ENCODE data around the gene TRIM62. TPM values are rescaled to one million over a fixed set of nuclear protein-coding genes. Genes with fewer than 3 reads are reported as not detected.

Gene TRIM62
- total and polyA plus RNA-seq, 4 donors = 2.6 to 6.7 (median 4.3) TPM

DNA sequence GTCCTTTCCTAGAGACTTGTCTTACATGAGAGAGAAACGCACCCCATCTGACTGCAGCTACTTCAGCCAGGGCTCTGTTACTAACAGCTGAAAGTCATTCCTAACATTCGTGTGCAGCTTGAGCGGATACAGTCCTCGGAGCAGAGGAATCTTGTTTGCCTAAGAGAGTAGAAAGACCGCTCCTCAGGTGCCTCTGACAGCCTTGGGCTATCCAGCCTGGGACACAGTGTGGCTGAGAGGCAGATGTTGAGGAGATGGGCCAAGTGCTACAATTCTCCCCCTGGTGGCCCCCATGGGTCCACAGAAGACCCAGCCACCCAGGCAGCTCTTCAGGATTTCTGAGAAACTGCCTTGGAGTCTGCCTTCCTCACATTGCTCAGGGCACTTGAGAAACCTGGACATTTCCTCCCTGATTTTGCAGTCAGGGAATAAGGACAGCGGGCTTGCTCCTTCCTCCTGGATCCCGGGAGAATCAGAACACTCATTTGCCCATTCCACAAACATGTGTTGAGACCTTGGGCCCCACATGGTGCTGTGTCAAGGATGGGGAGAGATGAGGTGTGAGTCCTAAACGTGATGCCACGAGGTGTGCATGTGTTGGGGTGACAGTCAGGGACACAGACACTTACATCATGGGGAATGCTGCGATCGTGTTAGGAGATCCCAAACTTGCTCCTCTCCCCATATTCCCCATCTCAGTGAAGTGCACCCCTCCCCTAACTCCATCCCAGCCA is 13.1 kb downstream of the TRIM62 start:
- TF ChIP-seq, protein P1, sequence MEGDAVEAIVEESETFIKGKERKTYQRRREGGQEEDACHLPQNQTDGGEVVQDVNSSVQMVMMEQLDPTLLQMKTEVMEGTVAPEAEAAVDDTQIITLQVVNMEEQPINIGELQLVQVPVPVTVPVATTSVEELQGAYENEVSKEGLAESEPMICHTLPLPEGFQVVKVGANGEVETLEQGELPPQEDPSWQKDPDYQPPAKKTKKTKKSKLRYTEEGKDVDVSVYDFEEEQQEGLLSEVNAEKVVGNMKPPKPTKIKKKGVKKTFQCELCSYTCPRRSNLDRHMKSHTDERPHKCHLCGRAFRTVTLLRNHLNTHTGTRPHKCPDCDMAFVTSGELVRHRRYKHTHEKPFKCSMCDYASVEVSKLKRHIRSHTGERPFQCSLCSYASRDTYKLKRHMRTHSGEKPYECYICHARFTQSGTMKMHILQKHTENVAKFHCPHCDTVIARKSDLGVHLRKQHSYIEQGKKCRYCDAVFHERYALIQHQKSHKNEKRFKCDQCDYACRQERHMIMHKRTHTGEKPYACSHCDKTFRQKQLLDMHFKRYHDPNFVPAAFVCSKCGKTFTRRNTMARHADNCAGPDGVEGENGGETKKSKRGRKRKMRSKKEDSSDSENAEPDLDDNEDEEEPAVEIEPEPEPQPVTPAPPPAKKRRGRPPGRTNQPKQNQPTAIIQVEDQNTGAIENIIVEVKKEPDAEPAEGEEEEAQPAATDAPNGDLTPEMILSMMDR (IDR thresholded peaks at IDR 0.05; ENCODE audit: control extremely low read depth, extremely low read depth) = no peak
- Histone ChIP-seq H3K4me1 (ENCODE audit: control insufficient read depth in 5 of 5, insufficient read depth in 5 of 5, low read length in 5 of 5) (peaks cover 0 to 23% (median 5%) of the 10 kb centered on the region in 5 donors), H3K9ac (ENCODE audit: insufficient read depth in 1 of 2, low read length in 2 of 2) (no peak overlapping the region), H3K27ac (ENCODE audit: low read depth in 1 of 2, low read length in 1 of 2) (no peak overlapping the region), H3K36me3 (ENCODE audit: control insufficient read depth in 4 of 4, insufficient read depth in 4 of 4, low read length in 4 of 4) (peaks cover 0 to 4% (median 0%) of the 10 kb centered on the region in 4 donors), H3K9me3 (ENCODE audit: control insufficient read depth in 4 of 4, insufficient read depth in 3 of 4, low read length in 3 of 4) (peaks cover 0 to 3% (median 0%) of the 10 kb centered on the region in 4 donors), H3K4me3 (no peak overlapping the region), H3K27me3 (ENCODE audit: control insufficient read depth in 3 of 3, insufficient read depth in 3 of 3, low read length in 2 of 3) (no peaks in the 10 kb centered on the region)
- DNase-seq (peak in 2 of 3 donors; percentile 33 to 64), ATAC-seq (ENCODE audit: insufficient read depth, low FRiP score) (no peak)
- WGBS, 2 donors = 76% methylated on average over 11 of the region's 11 CpGs

DNA sequence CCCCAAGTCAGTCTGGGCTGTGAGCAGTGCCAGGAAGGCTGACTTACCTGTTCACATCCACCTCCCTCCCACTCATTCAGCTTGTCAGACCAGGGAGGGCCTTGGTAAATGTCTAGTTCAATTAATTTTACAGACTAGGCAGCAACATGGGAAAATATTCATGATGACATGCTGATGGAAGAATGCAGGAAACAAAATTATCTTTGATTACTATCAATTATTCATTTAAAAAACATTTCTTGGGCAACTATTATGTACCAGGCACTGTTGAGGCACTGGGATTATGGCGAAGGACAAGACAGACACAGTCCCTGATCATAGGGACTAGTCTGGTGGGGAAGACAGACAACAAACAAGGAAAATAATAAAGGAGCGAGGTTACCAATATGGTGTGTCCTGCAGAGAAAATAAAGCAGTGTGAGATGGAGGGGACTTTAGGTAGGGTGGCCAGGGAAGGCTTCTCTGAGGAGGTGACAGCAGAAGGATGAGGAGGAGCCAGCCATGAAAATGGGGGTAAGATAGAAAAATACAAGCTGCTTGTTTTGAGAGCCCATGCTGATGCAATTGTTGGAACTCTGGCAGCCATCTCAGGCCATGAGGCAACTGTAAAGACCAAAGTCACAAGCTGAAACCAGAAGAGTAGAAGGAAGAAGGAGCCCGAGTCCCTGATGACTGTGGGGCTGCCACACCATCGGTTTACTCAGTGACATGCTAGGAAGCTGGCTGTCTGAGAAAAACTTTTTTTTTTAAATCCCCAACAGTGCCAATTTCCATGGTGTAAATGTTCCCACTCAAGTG is 14.0 kb downstream of the TRIM62 start:
- Histone ChIP-seq H3K4me1 (ENCODE audit: control insufficient read depth in 5 of 5, insufficient read depth in 5 of 5, low read length in 5 of 5) (peaks cover 0 to 29% (median 5%) of the 10 kb centered on the region in 5 donors), H3K9me3 (ENCODE audit: control insufficient read depth in 4 of 4, insufficient read depth in 3 of 4, low read length in 3 of 4) (peaks cover 0 to 3% (median 0%) of the 10 kb centered on the region in 4 donors), H3K27me3 (ENCODE audit: control insufficient read depth in 3 of 3, insufficient read depth in 3 of 3, low read length in 2 of 3) (no peaks in the 10 kb centered on the region), H3K9ac (ENCODE audit: insufficient read depth in 1 of 2, low read length in 2 of 2) (no peak overlapping the region), H3K36me3 (ENCODE audit: control insufficient read depth in 4 of 4, insufficient read depth in 4 of 4, low read length in 4 of 4) (peaks cover 0 to 4% (median 0%) of the 10 kb centered on the region in 4 donors), H3K27ac (ENCODE audit: low read depth in 1 of 2, low read length in 1 of 2) (no peak overlapping the region), H3K4me3 (no peak overlapping the region)
- WGBS, 2 donors = 95 to 96% methylated on average over 4 of the region's 4 CpGs
- ATAC-seq (ENCODE audit: insufficient read depth, low FRiP score) = no peak
- TF ChIP-seq, protein P1 (IDR thresholded peaks at IDR 0.05; ENCODE audit: control extremely low read depth, extremely low read depth) = no peak
- no peak for DNase-seq

DNA sequence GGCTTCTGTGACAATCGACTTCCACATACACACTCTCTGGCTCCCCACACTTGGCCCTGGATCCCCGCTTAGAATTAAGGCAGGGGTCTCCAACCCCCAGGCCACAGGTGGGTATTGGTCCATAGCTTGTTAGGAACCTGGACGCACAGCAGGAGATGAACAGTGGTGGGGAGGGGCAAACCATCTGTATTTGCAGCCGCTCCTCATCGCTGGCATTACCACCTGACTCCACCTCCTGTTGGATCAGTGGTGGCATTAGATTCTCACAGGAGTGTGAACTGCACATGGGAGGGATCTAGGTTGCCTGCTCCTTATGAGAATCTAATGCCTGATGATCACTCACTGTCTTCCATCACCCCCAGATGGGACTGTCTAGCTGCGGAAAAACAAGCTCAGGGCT is 16.0 kb downstream of the TRIM62 start:
- Histone ChIP-seq H3K36me3 (ENCODE audit: control insufficient read depth in 4 of 4, insufficient read depth in 4 of 4, low read length in 4 of 4) (peaks cover 0 to 4% (median 0%) of the 10 kb centered on the region in 4 donors), H3K27me3 (ENCODE audit: control insufficient read depth in 3 of 3, insufficient read depth in 3 of 3, low read length in 2 of 3) (no peaks in the 10 kb centered on the region), H3K9me3 (ENCODE audit: control insufficient read depth in 4 of 4, insufficient read depth in 3 of 4, low read length in 3 of 4) (peaks cover 0 to 3% (median 0%) of the 10 kb centered on the region in 4 donors), H3K4me3 (no peak overlapping the region), H3K27ac (ENCODE audit: low read depth in 1 of 2, low read length in 1 of 2) (no peak overlapping the region), H3K4me1 (ENCODE audit: control insufficient read depth in 5 of 5, insufficient read depth in 5 of 5, low read length in 5 of 5) (peaks cover 0 to 44% (median 8%) of the 10 kb centered on the region in 5 donors), H3K9ac (ENCODE audit: insufficient read depth in 1 of 2, low read length in 2 of 2) (no peak overlapping the region)
- TF ChIP-seq, protein P1 (IDR thresholded peaks at IDR 0.05; ENCODE audit: control extremely low read depth, extremely low read depth) = no peak
- WGBS, 2 donors = 93 to 97% methylated on average over 6 of the region's 6 CpGs
- DNase-seq (no peak), ATAC-seq (ENCODE audit: insufficient read depth, low FRiP score) (no peak)
